ENCODE results near the gene KCNN4. TPM values are rescaled to one million over a fixed set of nuclear protein-coding genes. Genes with fewer than 3 reads are reported as not detected.

KCNN4 gene
- polyA plus RNA-seq, 4 donors = 1.1 to 2.6 TPM; not detected in 2

DNA sequence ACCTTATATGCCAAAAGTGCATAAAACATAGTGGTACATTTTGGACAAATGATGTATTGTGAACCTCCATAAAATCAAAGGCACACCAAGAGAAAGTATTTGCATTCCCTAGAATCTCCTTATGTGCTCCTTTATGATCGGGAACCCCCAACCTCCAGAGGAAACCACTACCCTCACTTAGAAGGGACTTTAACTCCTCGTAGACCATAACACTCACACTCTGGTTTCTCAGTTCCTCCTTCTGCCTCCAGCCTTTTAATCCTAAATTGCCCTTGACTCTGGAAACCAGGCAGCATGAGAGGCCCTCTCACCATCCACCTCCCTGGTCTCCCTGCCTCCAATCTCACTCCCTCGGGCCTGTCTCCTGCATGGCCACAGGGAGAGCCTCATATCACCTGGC is 9.8 kb upstream of the KCNN4 start:
- DNase-seq = no peak
- Histone ChIP-seq H3K27ac (ENCODE audit: low read depth in 1 of 3, low read length in 2 of 3) (no peak overlapping the region), H3K9me3 (ENCODE audit: control insufficient read depth in 2 of 2, insufficient read depth in 1 of 2, low read depth in 1 of 2, low read length in 1 of 2) (peaks cover 0 to 3% of the 10 kb centered on the region in 2 donors), H3K4me1 (ENCODE audit: control insufficient read depth in 3 of 3, insufficient read depth in 2 of 3, low read depth in 1 of 3, low read length in 2 of 3) (no peaks in the 10 kb centered on the region), H3K36me3 (ENCODE audit: control insufficient read depth in 3 of 3, insufficient read depth in 2 of 3, low read depth in 1 of 3, low read length in 3 of 3) (no peaks in the 10 kb centered on the region), H3K4me3 (ENCODE audit: low read depth in 1 of 3, low read length in 3 of 3) (no peak overlapping the region), H3K27me3 (ENCODE audit: control insufficient read depth in 3 of 3, insufficient read depth in 3 of 3, low read length in 3 of 3) (peaks cover 0 to 3% (median 2%) of the 10 kb centered on the region in 3 donors)
- FAIRE-seq = no peak
- WGBS, 3 donors = 26 to 32% (median 29%) methylated on average over 3 of the region's 3 CpGs

DNA sequence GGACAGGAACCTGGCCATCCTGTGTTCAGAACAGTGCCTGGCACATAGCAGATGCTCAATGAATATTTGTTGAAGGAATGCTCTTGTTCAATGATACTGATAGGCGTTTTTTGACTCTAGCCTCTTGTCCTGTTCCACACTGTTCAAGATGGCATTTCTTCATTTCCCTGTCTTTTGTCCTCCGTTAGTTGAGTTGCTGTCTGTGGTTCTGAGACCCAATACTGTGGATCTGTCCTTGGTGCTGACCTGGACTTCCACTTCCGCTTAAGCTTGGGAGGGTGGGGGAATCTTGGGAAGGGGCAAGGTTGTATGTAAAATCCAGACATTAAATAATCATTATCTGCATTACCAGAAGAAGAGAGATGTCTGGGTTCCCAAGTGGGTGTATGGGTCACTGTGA is 8.3 kb upstream of the KCNN4 start:
- Histone ChIP-seq H3K9me3 (ENCODE audit: control insufficient read depth in 2 of 2, insufficient read depth in 1 of 2, low read depth in 1 of 2, low read length in 1 of 2) (no peaks in the 10 kb centered on the region), H3K36me3 (ENCODE audit: control insufficient read depth in 3 of 3, insufficient read depth in 2 of 3, low read depth in 1 of 3, low read length in 3 of 3) (no peaks in the 10 kb centered on the region), H3K27me3 (ENCODE audit: control insufficient read depth in 3 of 3, insufficient read depth in 3 of 3, low read length in 3 of 3) (peaks cover 0 to 3% (median 0%) of the 10 kb centered on the region in 3 donors), H3K4me1 (ENCODE audit: control insufficient read depth in 3 of 3, insufficient read depth in 2 of 3, low read depth in 1 of 3, low read length in 2 of 3) (peaks cover 0 to 2% (median 0%) of the 10 kb centered on the region in 3 donors), H3K4me3 (ENCODE audit: low read depth in 1 of 3, low read length in 3 of 3) (no peak overlapping the region), H3K27ac (ENCODE audit: low read depth in 1 of 3, low read length in 2 of 3) (no peak overlapping the region)
- FAIRE-seq (no peak), DNase-seq (peak in 1 of 2 donors; percentile 45)
- WGBS, 3 donors = 7 to 14% (median 7%) methylated on average over 3 of the region's 3 CpGs

DNA sequence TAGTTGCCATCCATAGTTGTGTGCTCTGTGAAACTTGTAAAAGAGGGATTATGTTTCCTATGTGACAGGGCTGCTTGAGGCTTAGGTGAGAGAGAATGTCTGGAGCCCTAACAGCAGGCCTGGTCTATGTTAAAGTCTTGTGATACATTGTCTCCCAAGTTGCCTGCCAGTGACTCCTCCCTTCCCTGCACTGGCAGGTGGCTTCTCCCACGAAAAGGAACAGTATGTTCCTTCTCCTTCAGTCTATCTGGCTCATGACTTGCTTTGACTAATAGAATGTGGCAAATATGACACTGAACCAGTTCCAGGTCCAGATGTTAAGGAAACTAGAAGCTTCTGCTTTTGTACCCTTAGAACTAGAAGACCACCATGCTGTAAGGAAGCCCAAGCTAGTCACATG is 5.9 kb upstream of the KCNN4 start:
- no peaks in the 10 kb centered on the region for H3K9me3 ChIP-seq (ENCODE audit: control insufficient read depth in 2 of 2, insufficient read depth in 1 of 2, low read depth in 1 of 2, low read length in 1 of 2)
- no peaks in the 10 kb centered on the region for H3K27me3 ChIP-seq (ENCODE audit: control insufficient read depth in 3 of 3, insufficient read depth in 3 of 3, low read length in 3 of 3)
- no peak for DNase-seq
- no peak overlapping the region for H3K4me3 ChIP-seq (ENCODE audit: low read depth in 1 of 3, low read length in 3 of 3)
- H3K27ac ChIP-seq (ENCODE audit: low read depth in 1 of 3, low read length in 2 of 3) = no peak overlapping the region
- H3K36me3 ChIP-seq (ENCODE audit: control insufficient read depth in 3 of 3, insufficient read depth in 2 of 3, low read depth in 1 of 3, low read length in 3 of 3) = no peaks in the 10 kb centered on the region
- H3K4me1 ChIP-seq (ENCODE audit: control insufficient read depth in 3 of 3, insufficient read depth in 2 of 3, low read depth in 1 of 3, low read length in 2 of 3) = peaks cover 0 to 2% (median 0%) of the 10 kb centered on the region in 3 donors
- no peak for FAIRE-seq
- 24 to 51% (median 31%) methylated on average over 1 of the region's 1 CpG for WGBS, 3 donors

DNA sequence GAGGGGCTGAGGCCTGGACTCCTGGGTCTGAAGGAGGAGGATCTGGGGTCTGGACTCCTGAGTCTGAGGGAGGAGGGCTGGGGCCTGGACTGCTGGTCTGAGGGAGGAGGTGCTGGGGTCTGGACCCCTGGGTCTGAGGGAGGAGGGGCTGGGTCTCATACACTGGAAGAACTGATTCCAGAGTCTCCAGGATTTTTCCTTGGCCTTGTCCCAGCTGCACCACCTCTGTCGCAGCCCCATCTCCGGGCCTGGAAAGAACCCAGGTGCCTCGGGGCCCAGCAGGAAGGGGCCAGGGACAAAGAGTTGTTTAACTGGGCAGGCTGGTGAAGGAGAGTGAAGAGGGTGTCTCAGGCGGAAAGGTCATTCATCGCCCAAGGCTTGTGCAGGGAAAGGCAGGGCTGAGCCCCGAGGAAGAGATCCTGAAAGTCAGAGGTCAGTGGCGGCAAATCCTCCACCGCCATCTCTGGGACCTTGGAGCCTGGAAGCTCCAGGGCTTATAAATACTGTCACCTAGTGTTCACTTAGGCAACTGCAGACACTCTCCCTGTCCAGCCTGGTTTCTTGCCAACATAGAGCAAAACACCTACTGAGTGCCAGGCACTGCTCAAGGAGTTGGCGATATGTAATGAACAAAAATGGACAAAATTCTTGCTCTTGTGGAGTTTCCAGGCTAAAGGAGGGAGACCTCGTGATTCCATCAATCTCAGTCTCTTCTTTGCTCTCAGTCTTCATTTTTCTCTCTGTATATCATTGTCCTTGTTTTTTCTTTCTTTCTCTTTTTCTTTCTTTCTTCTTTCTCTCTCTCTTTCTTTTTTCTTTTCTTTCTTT is 4.4 kb upstream of the KCNN4 start:
- no peak for FAIRE-seq

DNA sequence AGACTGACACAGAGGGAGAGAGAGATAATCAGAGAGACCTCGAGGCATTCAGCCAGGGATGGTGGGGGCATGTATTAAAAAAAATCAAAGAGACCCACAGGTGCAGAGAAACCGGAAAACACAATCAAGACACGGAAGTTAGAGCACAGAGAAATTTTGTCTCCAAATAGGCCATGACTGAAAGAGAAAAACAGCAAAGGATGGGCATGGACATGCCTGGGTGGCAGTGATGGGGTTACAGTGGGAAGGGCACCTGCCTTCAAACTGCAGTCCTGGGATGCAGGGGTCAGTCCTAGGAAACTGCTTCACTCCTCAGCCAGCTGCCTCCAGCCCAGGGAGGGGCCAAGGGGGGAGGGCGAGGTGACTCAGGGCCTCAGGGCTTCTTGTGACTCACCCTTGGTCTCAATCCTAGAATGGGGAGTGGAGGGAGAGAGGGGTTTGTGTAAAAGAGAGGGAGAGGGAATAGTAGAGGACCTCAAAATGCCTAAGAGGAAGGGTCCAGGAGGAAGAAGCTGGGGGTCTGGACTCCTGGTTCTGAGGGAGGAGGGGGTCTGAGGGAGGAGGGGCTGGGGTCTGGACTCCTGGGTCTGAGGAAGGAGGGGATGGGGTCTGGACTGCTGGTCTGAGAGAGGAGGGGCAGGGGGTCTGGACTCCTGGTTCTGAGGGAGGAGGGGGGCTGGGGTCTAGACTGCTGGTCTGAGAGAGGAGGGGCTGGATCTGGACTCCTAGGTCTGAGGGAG is 3.6 kb upstream of the KCNN4 start:
- peak in 1 of 2 donors; percentile 16 for DNase-seq
- H3K4me1 ChIP-seq (ENCODE audit: control insufficient read depth in 3 of 3, insufficient read depth in 2 of 3, low read depth in 1 of 3, low read length in 2 of 3) = peaks cover 0 to 19% (median 2%) of the 10 kb centered on the region in 3 donors
- peak overlapping the region in 1 of 3 donors; percentile 17 for H3K27ac ChIP-seq (ENCODE audit: low read depth in 1 of 3, low read length in 2 of 3)
- 33 to 50% (median 37%) methylated on average over 4 of the region's 4 CpGs for WGBS, 3 donors
- no peaks in the 10 kb centered on the region for H3K36me3 ChIP-seq (ENCODE audit: control insufficient read depth in 3 of 3, insufficient read depth in 2 of 3, low read depth in 1 of 3, low read length in 3 of 3)
- H3K27me3 ChIP-seq (ENCODE audit: control insufficient read depth in 3 of 3, insufficient read depth in 3 of 3, low read length in 3 of 3) = no peaks in the 10 kb centered on the region
- H3K4me3 ChIP-seq (ENCODE audit: low read depth in 1 of 3, low read length in 3 of 3) = no peak overlapping the region
- H3K9me3 ChIP-seq (ENCODE audit: control insufficient read depth in 2 of 2, insufficient read depth in 1 of 2, low read depth in 1 of 2, low read length in 1 of 2) = no peaks in the 10 kb centered on the region
- FAIRE-seq = no peak

More for the DNA sequence above, 4.4 kb upstream of the KCNN4 start:
- peak overlapping the region in 1 of 3 donors; percentile 14 for H3K27ac ChIP-seq (ENCODE audit: low read depth in 1 of 3, low read length in 2 of 3)
- peaks cover 0 to 11% (median 2%) of the 10 kb centered on the region in 3 donors for H3K4me1 ChIP-seq (ENCODE audit: control insufficient read depth in 3 of 3, insufficient read depth in 2 of 3, low read depth in 1 of 3, low read length in 2 of 3)
- no peaks in the 10 kb centered on the region for H3K36me3 ChIP-seq (ENCODE audit: control insufficient read depth in 3 of 3, insufficient read depth in 2 of 3, low read depth in 1 of 3, low read length in 3 of 3)
- H3K9me3 ChIP-seq (ENCODE audit: control insufficient read depth in 2 of 2, insufficient read depth in 1 of 2, low read depth in 1 of 2, low read length in 1 of 2) = no peaks in the 10 kb centered on the region
- 6 to 15% (median 7%) methylated on average over 10 of the region's 10 CpGs for WGBS, 3 donors
- no peak overlapping the region for H3K4me3 ChIP-seq (ENCODE audit: low read depth in 1 of 3, low read length in 3 of 3)
- H3K27me3 ChIP-seq (ENCODE audit: control insufficient read depth in 3 of 3, insufficient read depth in 3 of 3, low read length in 3 of 3) = no peaks in the 10 kb centered on the region
- peak; percentile 74 to 78 for DNase-seq

DNA sequence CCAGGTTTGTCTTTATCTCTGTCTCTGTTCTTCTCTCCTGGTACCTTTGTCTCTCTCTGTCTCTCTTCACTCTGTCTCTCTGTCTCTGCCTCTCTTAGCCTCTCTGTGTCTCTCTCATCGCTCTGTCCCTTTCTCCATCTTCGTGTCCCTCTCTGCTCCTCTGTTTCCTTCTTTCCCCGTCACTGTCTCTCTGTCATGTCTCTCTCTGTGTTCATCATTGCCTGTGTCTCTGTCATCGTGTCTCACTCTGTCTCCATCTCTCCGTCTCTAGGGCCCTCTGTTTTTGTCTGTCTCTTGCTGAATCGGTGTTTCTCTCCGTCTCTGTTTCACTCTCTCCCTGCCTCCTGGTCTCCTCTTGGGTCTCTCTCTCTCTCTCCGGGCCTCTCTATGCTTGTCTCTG is 2.9 kb upstream of the KCNN4 start:
- H3K4me3 ChIP-seq (ENCODE audit: low read depth in 1 of 3, low read length in 3 of 3) = no peak overlapping the region
- DNase-seq = no peak
- no peak overlapping the region for H3K27ac ChIP-seq (ENCODE audit: low read depth in 1 of 3, low read length in 2 of 3)
- no peak for FAIRE-seq
- H3K36me3 ChIP-seq (ENCODE audit: control insufficient read depth in 3 of 3, insufficient read depth in 2 of 3, low read depth in 1 of 3, low read length in 3 of 3) = no peaks in the 10 kb centered on the region
- no peaks in the 10 kb centered on the region for H3K9me3 ChIP-seq (ENCODE audit: control insufficient read depth in 2 of 2, insufficient read depth in 1 of 2, low read depth in 1 of 2, low read length in 1 of 2)
- WGBS, 3 donors = 85 to 88% (median 86%) methylated on average over 8 of the region's 8 CpGs
- H3K4me1 ChIP-seq (ENCODE audit: control insufficient read depth in 3 of 3, insufficient read depth in 2 of 3, low read depth in 1 of 3, low read length in 2 of 3) = peaks cover 0 to 19% (median 2%) of the 10 kb centered on the region in 3 donors
- H3K27me3 ChIP-seq (ENCODE audit: control insufficient read depth in 3 of 3, insufficient read depth in 3 of 3, low read length in 3 of 3) = no peaks in the 10 kb centered on the region

DNA sequence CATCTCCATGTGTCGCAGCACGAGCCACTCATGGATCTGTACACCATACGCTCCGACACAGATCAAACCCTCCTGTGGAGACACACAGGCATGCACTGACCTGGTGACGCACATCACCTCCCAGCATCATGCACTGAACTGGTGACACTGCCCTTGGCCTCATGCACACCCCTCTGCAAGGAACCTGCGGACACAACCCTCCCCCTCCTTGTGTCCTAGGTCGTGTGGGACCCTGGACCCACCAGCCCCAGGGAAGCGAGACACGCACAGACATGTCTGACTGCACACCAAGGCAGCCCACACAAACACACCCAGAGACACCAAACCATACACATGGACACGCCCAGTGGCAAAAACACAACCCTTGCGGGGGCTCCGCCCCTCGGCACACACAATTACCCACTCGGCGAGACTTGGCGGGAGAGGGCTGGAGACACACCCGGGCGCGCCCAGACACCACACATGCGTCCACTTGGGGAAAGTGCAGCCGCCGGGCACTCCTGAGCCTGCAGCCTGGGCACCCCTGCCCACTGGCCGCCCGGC is 2.0 kb upstream of the KCNN4 start:
- 23 to 70% (median 41%) methylated on average over 24 of the region's 24 CpGs for WGBS, 3 donors
- DNase-seq = peak in 1 of 2 donors; percentile 26
- H3K9me3 ChIP-seq (ENCODE audit: control insufficient read depth in 2 of 2, insufficient read depth in 1 of 2, low read depth in 1 of 2, low read length in 1 of 2) = no peaks in the 10 kb centered on the region
- peaks cover 0 to 19% (median 2%) of the 10 kb centered on the region in 3 donors for H3K4me1 ChIP-seq (ENCODE audit: control insufficient read depth in 3 of 3, insufficient read depth in 2 of 3, low read depth in 1 of 3, low read length in 2 of 3)
- H3K27me3 ChIP-seq (ENCODE audit: control insufficient read depth in 3 of 3, insufficient read depth in 3 of 3, low read length in 3 of 3) = no peaks in the 10 kb centered on the region
- H3K36me3 ChIP-seq (ENCODE audit: control insufficient read depth in 3 of 3, insufficient read depth in 2 of 3, low read depth in 1 of 3, low read length in 3 of 3) = no peaks in the 10 kb centered on the region
- no peak overlapping the region for H3K27ac ChIP-seq (ENCODE audit: low read depth in 1 of 3, low read length in 2 of 3)
- no peak overlapping the region for H3K4me3 ChIP-seq (ENCODE audit: low read depth in 1 of 3, low read length in 3 of 3)
- FAIRE-seq = no peak

DNA sequence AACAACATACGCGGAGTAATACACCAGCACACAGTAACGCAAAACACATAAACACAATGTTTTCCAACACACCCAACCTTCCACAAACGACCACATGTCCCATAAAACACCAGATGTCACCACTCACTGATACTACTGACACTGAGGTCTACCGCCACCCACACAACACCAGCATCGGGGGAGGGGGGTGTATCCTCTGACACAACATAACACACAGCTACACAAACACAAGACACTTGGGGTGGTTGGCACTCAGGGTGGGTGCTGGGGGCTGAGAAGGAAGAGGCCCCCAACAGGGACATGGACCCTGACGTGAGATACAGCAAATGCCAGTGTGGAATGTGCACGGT is 1.5 kb upstream of the KCNN4 start:
- no peaks in the 10 kb centered on the region for H3K36me3 ChIP-seq (ENCODE audit: control insufficient read depth in 3 of 3, insufficient read depth in 2 of 3, low read depth in 1 of 3, low read length in 3 of 3)
- no peak overlapping the region for H3K27ac ChIP-seq (ENCODE audit: low read depth in 1 of 3, low read length in 2 of 3)
- DNase-seq = no peak
- no peak overlapping the region for H3K4me3 ChIP-seq (ENCODE audit: low read depth in 1 of 3, low read length in 3 of 3)
- 50 to 58% (median 52%) methylated on average over 8 of the region's 8 CpGs for WGBS, 3 donors
- peaks cover 0 to 24% (median 2%) of the 10 kb centered on the region in 3 donors for H3K4me1 ChIP-seq (ENCODE audit: control insufficient read depth in 3 of 3, insufficient read depth in 2 of 3, low read depth in 1 of 3, low read length in 2 of 3)
- no peak for FAIRE-seq
- no peaks in the 10 kb centered on the region for H3K27me3 ChIP-seq (ENCODE audit: control insufficient read depth in 3 of 3, insufficient read depth in 3 of 3, low read length in 3 of 3)
- H3K9me3 ChIP-seq (ENCODE audit: control insufficient read depth in 2 of 2, insufficient read depth in 1 of 2, low read depth in 1 of 2, low read length in 1 of 2) = no peaks in the 10 kb centered on the region
